Measurements from ENCODE around the gene CNR2.

The CNR2 gene

DNA sequence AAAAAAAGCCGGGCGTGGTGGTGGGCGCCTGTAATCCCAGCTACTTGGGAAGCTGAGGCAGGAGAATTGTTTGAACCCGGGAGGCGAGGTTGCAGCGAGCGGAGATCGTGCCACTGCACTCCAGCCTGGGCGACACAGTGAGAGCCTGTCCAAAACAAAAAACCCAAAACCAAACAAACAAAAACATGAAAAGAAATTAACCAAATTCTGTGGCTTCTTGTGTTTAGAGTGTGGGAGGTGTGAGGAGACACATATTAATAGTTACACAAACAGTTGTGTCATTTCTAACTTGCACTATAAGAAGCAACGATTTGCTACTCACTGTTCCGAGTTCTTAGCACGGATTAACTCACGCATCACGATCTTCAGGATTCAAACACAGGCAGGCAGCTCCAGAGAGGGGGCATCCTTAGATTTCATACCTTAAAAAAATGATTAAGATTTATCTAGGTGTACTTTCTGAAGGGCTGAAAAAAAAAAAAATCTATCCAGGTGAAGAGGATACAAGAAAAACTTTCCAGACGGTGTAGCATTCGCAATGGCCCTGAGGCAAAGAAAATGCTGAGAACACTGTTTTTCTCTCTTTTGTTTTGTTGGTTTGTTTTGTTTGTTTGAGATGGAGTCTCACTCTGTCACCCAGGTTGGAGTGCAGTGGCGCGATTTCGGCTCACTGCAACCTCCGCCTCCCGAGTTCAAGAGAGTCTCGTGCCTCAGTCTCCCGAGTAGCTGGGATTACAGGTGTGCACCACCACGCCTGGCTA is 87.2 kb downstream of the CNR2 start:
- ChIA-PET CTCF (interaction anchor here (0.6 to 5.7 kb wide), 6 partner anchors 13 to 204 kb away, joined by 3 to 80 read pairs (median 4); no protein-coding TSS in a partner anchor), POLR2A (interaction anchor here (0.6 to 2.0 kb wide), 14 partner anchors 8 to 218 kb away, joined by 3 to 11 read pairs (median 4); partner anchors contain the start of genes GALE, PITHD1 and PNRC2)
- no peak overlapping the region for H3K27ac ChIP-seq (ENCODE audit: extremely low read depth, low read depth, low read length)

DNA sequence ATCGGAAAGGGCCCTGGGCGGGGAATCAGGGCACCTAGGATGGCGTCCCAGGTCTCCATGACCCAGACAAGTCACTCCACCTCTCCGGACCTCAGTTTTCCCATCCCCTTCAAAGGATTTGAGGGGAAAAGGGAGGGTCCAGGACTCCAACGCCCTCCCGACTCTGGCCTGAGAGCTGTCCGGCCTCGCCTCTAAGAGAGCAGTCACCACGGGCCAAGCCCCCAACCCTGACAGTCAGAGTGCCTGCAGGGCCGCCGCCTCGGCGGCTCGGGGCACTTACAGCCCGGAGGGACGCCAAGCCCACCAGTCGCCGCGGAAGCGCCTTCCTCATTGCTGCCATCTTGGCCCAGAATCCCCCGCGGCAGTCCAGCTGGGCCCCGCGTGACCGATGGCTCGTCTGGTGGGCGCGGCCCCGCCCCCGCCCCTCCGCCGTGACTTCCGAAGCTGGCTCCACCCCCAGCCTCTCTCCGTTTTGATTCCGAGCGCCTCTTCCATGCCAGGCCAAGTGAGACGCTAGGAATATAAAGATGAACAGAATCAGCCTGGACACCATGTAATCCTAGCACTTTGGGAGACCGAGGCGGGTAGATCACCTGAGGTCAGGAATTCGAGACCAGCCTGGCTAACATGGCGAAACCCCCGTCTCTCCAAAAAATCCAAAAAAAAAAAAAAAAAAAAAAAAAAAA is 87.9 kb downstream of the CNR2 start, which contains the start of gene HMGCL:
HMGCL (minus strand) TSS at position 354 of the 686 bp plus-strand sequence; CDS start at position 340, 14 bp downstream.
- Histone ChIP-seq H3K36me3 (ENCODE audit: control insufficient read depth in 2 of 2, insufficient read depth in 1 of 2, low read length in 2 of 2) (no peaks in the 10 kb centered on the region), H3K4me1 (ENCODE audit: control insufficient read depth, insufficient read depth, low read length) (no peaks in the 10 kb centered on the region), H3K4me3 (ENCODE audit: low read depth, low read length) (peak within 1 kb of the TSS; percentile 97), H3K9me3 (ENCODE audit: control insufficient read depth, insufficient read depth, low read depth, low read length) (no peaks in the 10 kb centered on the region), H3K27ac (ENCODE audit: extremely low read depth, low read depth, low read length) (peak within 1 kb of the TSS; percentile 57)
- ChIA-PET POLR2A (interaction anchor here (0.6 to 3.1 kb wide), 16 partner anchors 9 to 218 kb away, joined by 3 to 11 read pairs (median 4); partner anchors contain the start of genes GALE, PITHD1 and PNRC2), CTCF (interaction anchor here (0.6 to 5.7 kb wide), 6 partner anchors 13 to 204 kb away, joined by 3 to 80 read pairs (median 4); partner anchors contain the start of gene PITHD1)
- TF ChIP-seq ZNF558 (tag by site-specific recombination; IDR thresholded peaks at IDR 0.05) (no peak), ZBTB8A (tag by site-specific recombination; IDR thresholded peaks at IDR 0.05) (peak; percentile 40; the same call in 1 of the 2 replicates), ZNF324 (tag by site-specific recombination; IDR thresholded peaks at IDR 0.05) (no peak; the same call in 1 of the 2 replicates), TRIM28 (IDR thresholded peaks at IDR 0.05; ENCODE audit: borderline replicate concordance, low read length) (no peak), GLIS2 (tag by site-specific recombination; IDR thresholded peaks at IDR 0.05) (peak; percentile 44; the same call in 1 of the 2 replicates), ZXDB (tag by site-specific recombination; IDR thresholded peaks at IDR 0.05) (peak; percentile 75; the same call in 1 of the 2 replicates), ZNF221 (tag by site-specific recombination; IDR thresholded peaks at IDR 0.05; ENCODE audit: borderline replicate concordance) (no peak), ZFP69B (tag by site-specific recombination; IDR thresholded peaks at IDR 0.05) (peak; percentile 66; the same call in 1 of the 2 replicates), ZNF155 (tag by site-specific recombination; IDR thresholded peaks at IDR 0.05) (no peak), ZNF521 (tag by site-specific recombination; IDR thresholded peaks at IDR 0.05) (no peak), HOXD13 (CRISPR knock-in tag; IDR thresholded peaks at IDR 0.05; ENCODE audit: borderline replicate concordance) (no peak), ZNF654 (tag by site-specific recombination; IDR thresholded peaks at IDR 0.05; ENCODE audit: low read depth) (no peak), ZNF792 (tag by site-specific recombination; IDR thresholded peaks at IDR 0.05) (no peak), ZNF624 (tag by site-specific recombination; IDR thresholded peaks at IDR 0.05) (no peak), ZNF174 (tag by site-specific recombination; IDR thresholded peaks at IDR 0.05) (no peak), ZNF112 (tag by site-specific recombination; IDR thresholded peaks at IDR 0.05) (no peak), ZNF701 (tag by site-specific recombination; IDR thresholded peaks at IDR 0.05) (no peak), ZSCAN23 (tag by site-specific recombination; IDR thresholded peaks at IDR 0.05) (no peak), KLF9 (tag by site-specific recombination; IDR thresholded peaks at IDR 0.05; ENCODE audit: low read depth) (peak; percentile 98)
- TF ChIP-seq, protein P1, sequence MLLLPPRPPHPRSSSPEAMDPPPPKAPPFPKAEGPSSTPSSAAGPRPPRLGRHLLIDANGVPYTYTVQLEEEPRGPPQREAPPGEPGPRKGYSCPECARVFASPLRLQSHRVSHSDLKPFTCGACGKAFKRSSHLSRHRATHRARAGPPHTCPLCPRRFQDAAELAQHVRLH (tag by site-specific recombination; IDR thresholded peaks at IDR 0.05): no peak
- TF ChIP-seq, protein P2, sequence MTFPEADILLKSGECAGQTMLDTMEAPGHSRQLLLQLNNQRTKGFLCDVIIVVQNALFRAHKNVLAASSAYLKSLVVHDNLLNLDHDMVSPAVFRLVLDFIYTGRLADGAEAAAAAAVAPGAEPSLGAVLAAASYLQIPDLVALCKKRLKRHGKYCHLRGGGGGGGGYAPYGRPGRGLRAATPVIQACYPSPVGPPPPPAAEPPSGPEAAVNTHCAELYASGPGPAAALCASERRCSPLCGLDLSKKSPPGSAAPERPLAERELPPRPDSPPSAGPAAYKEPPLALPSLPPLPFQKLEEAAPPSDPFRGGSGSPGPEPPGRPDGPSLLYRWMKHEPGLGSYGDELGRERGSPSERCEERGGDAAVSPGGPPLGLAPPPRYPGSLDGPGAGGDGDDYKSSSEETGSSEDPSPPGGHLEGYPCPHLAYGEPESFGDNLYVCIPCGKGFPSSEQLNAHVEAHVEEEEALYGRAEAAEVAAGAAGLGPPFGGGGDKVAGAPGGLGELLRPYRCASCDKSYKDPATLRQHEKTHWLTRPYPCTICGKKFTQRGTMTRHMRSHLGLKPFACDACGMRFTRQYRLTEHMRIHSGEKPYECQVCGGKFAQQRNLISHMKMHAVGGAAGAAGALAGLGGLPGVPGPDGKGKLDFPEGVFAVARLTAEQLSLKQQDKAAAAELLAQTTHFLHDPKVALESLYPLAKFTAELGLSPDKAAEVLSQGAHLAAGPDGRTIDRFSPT (tag by site-specific recombination; IDR thresholded peaks at IDR 0.05): peak; percentile 34; the same call in 1 of the 2 replicates
- TF ChIP-seq, protein P3, sequence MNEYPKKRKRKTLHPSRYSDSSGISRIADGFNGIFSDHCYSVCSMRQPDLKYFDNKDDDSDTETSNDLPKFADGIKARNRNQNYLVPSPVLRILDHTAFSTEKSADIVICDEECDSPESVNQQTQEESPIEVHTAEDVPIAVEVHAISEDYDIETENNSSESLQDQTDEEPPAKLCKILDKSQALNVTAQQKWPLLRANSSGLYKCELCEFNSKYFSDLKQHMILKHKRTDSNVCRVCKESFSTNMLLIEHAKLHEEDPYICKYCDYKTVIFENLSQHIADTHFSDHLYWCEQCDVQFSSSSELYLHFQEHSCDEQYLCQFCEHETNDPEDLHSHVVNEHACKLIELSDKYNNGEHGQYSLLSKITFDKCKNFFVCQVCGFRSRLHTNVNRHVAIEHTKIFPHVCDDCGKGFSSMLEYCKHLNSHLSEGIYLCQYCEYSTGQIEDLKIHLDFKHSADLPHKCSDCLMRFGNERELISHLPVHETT (tag by site-specific recombination; IDR thresholded peaks at IDR 0.05): peak; percentile 48; the same call in 1 of the 2 replicates
- TF ChIP-seq, protein P4, sequence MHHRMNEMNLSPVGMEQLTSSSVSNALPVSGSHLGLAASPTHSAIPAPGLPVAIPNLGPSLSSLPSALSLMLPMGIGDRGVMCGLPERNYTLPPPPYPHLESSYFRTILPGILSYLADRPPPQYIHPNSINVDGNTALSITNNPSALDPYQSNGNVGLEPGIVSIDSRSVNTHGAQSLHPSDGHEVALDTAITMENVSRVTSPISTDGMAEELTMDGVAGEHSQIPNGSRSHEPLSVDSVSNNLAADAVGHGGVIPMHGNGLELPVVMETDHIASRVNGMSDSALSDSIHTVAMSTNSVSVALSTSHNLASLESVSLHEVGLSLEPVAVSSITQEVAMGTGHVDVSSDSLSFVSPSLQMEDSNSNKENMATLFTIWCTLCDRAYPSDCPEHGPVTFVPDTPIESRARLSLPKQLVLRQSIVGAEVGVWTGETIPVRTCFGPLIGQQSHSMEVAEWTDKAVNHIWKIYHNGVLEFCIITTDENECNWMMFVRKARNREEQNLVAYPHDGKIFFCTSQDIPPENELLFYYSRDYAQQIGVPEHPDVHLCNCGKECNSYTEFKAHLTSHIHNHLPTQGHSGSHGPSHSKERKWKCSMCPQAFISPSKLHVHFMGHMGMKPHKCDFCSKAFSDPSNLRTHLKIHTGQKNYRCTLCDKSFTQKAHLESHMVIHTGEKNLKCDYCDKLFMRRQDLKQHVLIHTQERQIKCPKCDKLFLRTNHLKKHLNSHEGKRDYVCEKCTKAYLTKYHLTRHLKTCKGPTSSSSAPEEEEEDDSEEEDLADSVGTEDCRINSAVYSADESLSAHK (tag by site-specific recombination; IDR thresholded peaks at IDR 0.05): no peak

More for the DNA sequence above, 87.2 kb downstream of the CNR2 start:
- H3K9me3 ChIP-seq (ENCODE audit: control insufficient read depth, insufficient read depth, low read depth, low read length): no peaks in the 10 kb centered on the region
- H3K4me3 ChIP-seq (ENCODE audit: low read depth, low read length): no peak overlapping the region
- TF ChIP-seq ZNF600 (tag by site-specific recombination; IDR thresholded peaks at IDR 0.05): 0 out of 2 replicates have a peak, but pooled peaks have one; percentile 27
- TF ChIP-seq ZFP37 (tag by site-specific recombination; IDR thresholded peaks at IDR 0.05): no peak
- TF ChIP-seq, protein P5, sequence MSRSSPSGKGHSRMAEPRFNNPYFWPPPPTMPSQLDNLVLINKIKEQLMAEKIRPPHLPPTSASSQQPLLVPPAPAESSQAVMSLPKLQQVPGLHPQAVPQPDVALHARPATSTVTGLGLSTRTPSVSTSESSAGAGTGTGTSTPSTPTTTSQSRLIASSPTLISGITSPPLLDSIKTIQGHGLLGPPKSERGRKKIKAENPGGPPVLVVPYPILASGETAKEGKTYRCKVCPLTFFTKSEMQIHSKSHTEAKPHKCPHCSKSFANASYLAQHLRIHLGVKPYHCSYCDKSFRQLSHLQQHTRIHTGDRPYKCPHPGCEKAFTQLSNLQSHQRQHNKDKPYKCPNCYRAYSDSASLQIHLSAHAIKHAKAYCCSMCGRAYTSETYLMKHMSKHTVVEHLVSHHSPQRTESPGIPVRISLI (tag by site-specific recombination; IDR thresholded peaks at IDR 0.05): peak; percentile 98
- TF ChIP-seq ZNF248 (tag by site-specific recombination; IDR thresholded peaks at IDR 0.05): no peak
- peak; percentile 77 for TF ChIP-seq ZNF335 (tag by site-specific recombination; conservative IDR thresholded peaks at IDR 0.05)
- TF ChIP-seq ZBTB17 (tag by site-specific recombination; IDR thresholded peaks at IDR 0.05): peak; percentile 74
- TF ChIP-seq ZNF169 (tag by site-specific recombination; IDR thresholded peaks at IDR 0.05): no peak
- H3K4me1 ChIP-seq (ENCODE audit: control insufficient read depth, insufficient read depth, low read length): no peaks in the 10 kb centered on the region
- no peaks in the 10 kb centered on the region for H3K36me3 ChIP-seq (ENCODE audit: control insufficient read depth in 2 of 2, insufficient read depth in 1 of 2, low read length in 2 of 2)

Measured in HEK293 (cell line).